Thymus (tissue), 11 donors: ENCODE measurements around the gene ARHGEF1. TPM values are rescaled to one million over a fixed set of nuclear protein-coding genes. Genes with fewer than 3 reads are reported as not detected.

Experiments used
- DNase-seq, 9 donors: peaks; one replicate each; pipeline ENCODE4 v3.0.0-alpha.2; 2013; ENCODE audit warnings: low spot score in 9 of 9, low read depth in 6 of 9, missing footprints in 1 of 9
- H3K27ac ChIP-seq, 2 donors: one replicate each; pipeline ENCODE4 v1.5.1; 2013; ENCODE audit warnings: control low read depth in 1 of 2, low read depth in 1 of 2, low read length in 1 of 2, mild to moderate bottlenecking in 1 of 2, moderate library complexity in 1 of 2
- H3K27me3 ChIP-seq, 2 donors: one replicate each; pipeline ENCODE4 v1.5.1; 2013; ENCODE audit warnings: low read length in 1 of 2; ENCODE audit not compliant: control insufficient read depth in 2 of 2, insufficient read depth in 1 of 2
- H3K36me3 ChIP-seq, 2 donors: one replicate each; pipeline ENCODE4 v1.5.1; 2013; ENCODE audit warnings: low read length in 1 of 2, mild to moderate bottlenecking in 1 of 2, moderate library complexity in 1 of 2; ENCODE audit not compliant: control insufficient read depth in 2 of 2, insufficient read depth in 2 of 2
- H3K4me1 ChIP-seq, 2 donors: one replicate each; pipeline ENCODE4 v1.5.1; 2013; ENCODE audit warnings: low read length in 2 of 2; ENCODE audit not compliant: control insufficient read depth in 2 of 2, insufficient read depth in 2 of 2
- H3K4me3 ChIP-seq, 2 donors: one replicate each; pipeline ENCODE4 v1.5.1; 2013; ENCODE audit warnings: low read length in 2 of 2, control low read depth in 1 of 2, mild to moderate bottlenecking in 1 of 2
- H3K9me3 ChIP-seq, 2 donors: one replicate each; pipeline ENCODE4 v1.5.1; 2013; ENCODE audit warnings: low read length in 1 of 2, mild to moderate bottlenecking in 1 of 2; ENCODE audit not compliant: control insufficient read depth in 2 of 2, insufficient read depth in 1 of 2
- WGBS: extraction: QIAGEN DNeasy Blood & Tissue Kit; methylation state at CpG from one replicate; pipeline ENCODE4 v1.1.7; 2013; 5-methylcytosine and 5-hydroxymethylcytosine counted together
- polyA plus RNA-seq: library from polyadenylated mRNA; stranded (reverse); fragments of 200-250 nt; gene quantifications from one replicate; pipeline ENCODE4 v1.2.3, GENCODE V29; 2013
- total RNA-seq: library from RNA; stranded (reverse); fragments of 120-200 nt; gene quantifications from one replicate; pipeline ENCODE4 v1.2.4, GENCODE V29; 2013
- donor health status: healthy.

Gene ARHGEF1
- total and polyA plus RNA-seq, 2 donors = 94.3 to 630 TPM

DNA sequence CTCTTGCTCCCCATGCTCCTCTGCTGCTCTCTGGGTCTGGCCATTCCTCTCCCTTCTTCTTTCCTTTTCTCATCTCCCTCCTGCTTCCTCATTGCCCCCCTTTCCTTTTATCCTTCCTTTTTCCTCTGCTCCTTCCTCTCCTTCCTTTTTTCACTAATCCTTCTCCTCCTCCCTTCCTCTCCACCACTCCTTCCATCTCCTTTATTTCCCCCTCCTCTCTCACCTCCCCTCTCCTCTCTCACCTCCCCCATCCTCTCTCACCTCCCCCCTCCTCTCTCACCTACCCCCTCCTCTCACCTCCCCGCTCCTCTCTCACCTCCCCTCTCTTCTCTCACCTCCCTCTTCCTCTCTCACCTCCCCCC lies 13.6 kb downstream of the ARHGEF1 start:
- no peaks in the 10 kb centered on the region for H3K9me3 ChIP-seq
- WGBS = 78% methylated on average over 1 of the region's 1 CpG
- H3K27me3 ChIP-seq = no peaks in the 10 kb centered on the region
- peaks cover 80 to 84% of the 10 kb centered on the region in 2 donors for H3K36me3 ChIP-seq
- DNase-seq = no peak
- no peak overlapping the region for H3K4me3 ChIP-seq
- H3K4me1 ChIP-seq = peaks cover 0 to 13% of the 10 kb centered on the region in 2 donors
- no peak overlapping the region for H3K27ac ChIP-seq

DNA sequence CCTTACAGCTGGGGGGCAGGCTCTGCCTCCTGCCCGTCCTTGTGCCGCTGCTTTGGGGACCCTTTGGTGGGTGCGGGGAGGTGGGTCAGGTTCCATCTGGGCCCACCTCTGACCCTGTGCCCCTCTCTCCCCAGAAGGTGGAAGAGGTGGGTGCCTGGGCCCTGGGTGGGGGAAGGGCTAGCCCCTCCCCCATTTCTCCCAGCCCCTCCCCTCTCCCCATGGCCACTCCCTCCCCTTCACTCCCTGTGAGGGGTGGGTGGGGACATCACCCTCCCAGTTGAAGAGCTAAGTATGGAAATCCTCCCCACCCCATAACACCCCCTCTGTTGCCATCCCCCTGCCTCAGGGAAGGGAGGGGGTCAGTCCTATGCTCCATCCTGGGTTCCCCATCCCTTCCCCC lies 14.2 kb downstream of the ARHGEF1 start:
- no peak overlapping the region for H3K4me3 ChIP-seq
- H3K9me3 ChIP-seq = no peaks in the 10 kb centered on the region
- H3K36me3 ChIP-seq = peaks cover 80 to 84% of the 10 kb centered on the region in 2 donors
- H3K27me3 ChIP-seq = no peaks in the 10 kb centered on the region
- no peak overlapping the region for H3K27ac ChIP-seq
- 98% methylated on average over 3 of the region's 3 CpGs for WGBS
- peaks cover 0 to 7% of the 10 kb centered on the region in 2 donors for H3K4me1 ChIP-seq
- no peak for DNase-seq

DNA sequence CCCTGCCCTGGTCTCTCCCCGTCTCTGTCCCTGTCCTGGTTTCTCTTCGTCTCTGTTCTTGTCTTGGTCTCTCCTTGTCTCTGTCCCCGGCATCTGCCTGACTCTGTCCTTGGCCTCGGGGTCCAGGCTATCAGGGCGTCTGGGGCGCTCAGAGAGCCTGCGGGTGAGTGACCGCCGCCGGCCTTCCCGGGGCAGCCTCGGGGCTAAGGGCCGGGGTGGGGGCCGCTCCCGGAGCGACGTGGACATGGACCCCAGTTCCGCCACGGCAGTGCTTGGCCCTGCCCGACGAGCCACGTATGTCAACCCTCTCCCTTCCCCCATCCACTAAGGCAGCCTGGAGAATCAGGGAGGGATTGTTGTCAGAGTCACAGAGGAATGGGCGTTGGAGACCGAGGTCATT lies 14.8 kb downstream of the ARHGEF1 start:
- no peaks in the 10 kb centered on the region for H3K9me3 ChIP-seq
- H3K4me1 ChIP-seq = peaks cover 0 to 2% of the 10 kb centered on the region in 2 donors
- 97% methylated on average over 24 of the region's 24 CpGs for WGBS
- no peak overlapping the region for H3K27ac ChIP-seq
- no peak for DNase-seq
- no peaks in the 10 kb centered on the region for H3K27me3 ChIP-seq
- peaks cover 80 to 84% of the 10 kb centered on the region in 2 donors for H3K36me3 ChIP-seq
- H3K4me3 ChIP-seq = no peak overlapping the region

DNA sequence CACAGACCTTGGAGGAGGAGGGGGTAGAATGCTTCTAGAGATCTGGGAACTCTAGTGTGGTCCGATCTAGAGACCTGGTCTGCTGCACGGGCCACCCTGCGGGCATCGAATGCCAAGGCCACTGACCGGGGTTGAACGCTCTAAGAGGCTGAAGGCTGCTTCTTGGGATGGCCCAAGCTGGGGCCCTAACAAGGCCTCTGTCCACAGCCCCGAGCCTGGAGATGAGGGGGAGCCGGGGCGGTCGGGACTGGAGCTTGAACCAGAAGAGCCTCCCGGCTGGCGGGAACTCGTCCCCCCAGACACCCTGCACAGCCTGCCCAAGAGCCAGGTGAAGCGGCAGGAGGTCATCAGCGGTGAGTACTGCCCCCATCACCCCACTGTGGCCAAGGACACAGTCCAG lies 15.3 kb downstream of the ARHGEF1 start:
- H3K4me3 ChIP-seq = no peak overlapping the region
- H3K27me3 ChIP-seq = no peaks in the 10 kb centered on the region
- 97% methylated on average over 15 of the region's 15 CpGs for WGBS
- H3K9me3 ChIP-seq = no peaks in the 10 kb centered on the region
- H3K4me1 ChIP-seq = no peaks in the 10 kb centered on the region
- DNase-seq = no peak
- H3K27ac ChIP-seq = no peak overlapping the region
- peaks cover 81 to 84% of the 10 kb centered on the region in 2 donors for H3K36me3 ChIP-seq

DNA sequence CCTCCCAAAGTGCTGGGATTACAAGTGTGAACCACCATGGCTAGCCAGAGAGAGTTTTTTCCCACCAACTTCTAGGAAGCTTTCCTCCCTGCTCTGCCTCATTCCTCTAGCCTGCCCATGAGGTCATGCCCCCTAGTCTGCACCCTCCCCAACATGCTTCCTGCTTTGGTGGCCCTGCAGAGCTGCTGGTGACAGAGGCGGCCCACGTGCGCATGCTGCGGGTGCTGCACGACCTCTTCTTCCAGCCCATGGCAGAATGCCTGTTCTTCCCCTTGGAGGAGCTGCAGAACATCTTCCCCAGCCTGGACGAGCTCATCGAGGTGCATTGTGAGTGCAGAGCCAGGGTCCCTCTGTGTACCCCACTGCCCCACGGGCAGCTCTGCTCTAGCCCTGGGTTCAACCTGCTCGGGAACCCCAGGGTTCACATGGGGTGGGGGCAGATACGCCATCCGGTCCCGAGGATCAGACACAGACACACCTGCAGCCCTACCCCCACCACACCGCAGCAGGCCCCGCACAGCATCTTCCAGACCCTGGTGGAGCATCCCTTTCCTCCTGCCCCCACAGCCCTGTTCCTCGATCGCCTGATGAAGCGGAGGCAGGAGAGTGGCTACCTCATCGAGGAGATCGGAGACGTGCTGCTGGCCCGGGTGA lies 18.9 kb downstream of the ARHGEF1 start:
- peaks cover 0 to 2% of the 10 kb centered on the region in 2 donors for H3K9me3 ChIP-seq
- DNase-seq = no peak
- no peak overlapping the region for H3K27ac ChIP-seq
- no peaks in the 10 kb centered on the region for H3K27me3 ChIP-seq
- no peak overlapping the region for H3K4me3 ChIP-seq
- WGBS = 97% methylated on average over 21 of the region's 21 CpGs
- H3K4me1 ChIP-seq = no peaks in the 10 kb centered on the region
- peaks cover 92% of the 10 kb centered on the region in 2 donors for H3K36me3 ChIP-seq

DNA sequence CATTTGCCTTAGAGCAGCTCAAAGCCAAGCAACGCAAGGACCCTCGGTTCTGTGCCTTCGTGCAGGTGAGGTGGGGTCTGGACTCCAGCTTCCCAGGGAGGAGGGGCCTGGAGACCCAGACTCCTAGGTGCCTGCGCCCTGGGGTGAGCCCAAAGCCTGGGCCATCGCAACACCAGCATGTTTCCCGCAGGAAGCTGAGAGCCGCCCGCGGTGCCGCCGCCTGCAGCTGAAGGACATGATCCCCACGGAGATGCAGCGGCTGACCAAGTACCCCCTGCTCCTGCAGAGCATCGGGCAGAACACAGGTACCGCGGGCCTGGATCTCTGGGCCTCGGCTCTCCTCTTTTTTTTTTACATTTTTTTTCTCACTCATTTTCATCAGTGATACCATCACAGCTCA lies 19.6 kb downstream of the ARHGEF1 start:
- no peaks in the 10 kb centered on the region for H3K27me3 ChIP-seq
- no peaks in the 10 kb centered on the region for H3K4me1 ChIP-seq
- H3K9me3 ChIP-seq = peaks cover 0 to 2% of the 10 kb centered on the region in 2 donors
- H3K4me3 ChIP-seq = no peak overlapping the region
- no peak overlapping the region for H3K27ac ChIP-seq
- H3K36me3 ChIP-seq = peaks cover 92 to 95% of the 10 kb centered on the region in 2 donors
- WGBS = 99% methylated on average over 17 of the region's 17 CpGs
- no peak for DNase-seq

DNA sequence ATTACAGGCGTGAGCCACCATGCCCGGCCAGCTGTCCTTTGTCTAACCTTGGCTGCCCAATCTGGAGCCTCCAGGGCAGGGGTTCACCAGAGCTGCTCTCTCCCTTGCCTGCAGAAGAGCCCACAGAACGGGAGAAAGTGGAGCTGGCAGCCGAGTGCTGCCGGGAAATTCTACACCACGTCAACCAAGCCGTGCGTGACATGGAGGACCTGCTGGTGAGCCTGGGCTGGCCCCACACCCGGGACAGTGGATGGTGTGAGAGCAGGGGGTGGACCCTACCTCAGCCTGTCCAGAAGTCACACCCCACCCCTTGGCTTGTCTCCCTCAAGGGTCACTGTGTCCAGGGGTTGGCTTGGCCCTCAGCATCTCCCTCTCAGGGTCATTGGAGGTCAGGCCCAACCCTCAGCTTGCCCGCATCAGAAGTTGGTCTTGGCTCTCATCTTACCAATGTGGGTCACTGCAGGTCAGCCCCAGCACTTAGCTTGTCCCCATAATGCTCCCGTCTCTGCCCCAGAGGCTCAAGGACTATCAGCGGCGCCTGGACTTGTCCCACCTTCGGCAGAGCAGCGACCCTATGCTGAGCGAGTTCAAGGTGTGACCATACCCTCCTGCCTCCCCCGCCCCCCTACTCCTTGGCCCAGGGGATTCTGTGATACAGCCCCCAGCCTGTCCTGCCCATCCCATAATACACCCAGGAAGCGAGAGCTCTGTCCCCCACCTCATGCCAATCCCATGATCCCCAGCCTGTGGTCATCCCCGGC lies 20.4 kb downstream of the ARHGEF1 start:
- peaks cover 90 to 91% of the 10 kb centered on the region in 2 donors for H3K36me3 ChIP-seq
- H3K27me3 ChIP-seq = no peaks in the 10 kb centered on the region
- no peak overlapping the region for H3K27ac ChIP-seq
- no peak for DNase-seq
- H3K4me3 ChIP-seq = no peak overlapping the region
- H3K4me1 ChIP-seq = no peaks in the 10 kb centered on the region
- 96% methylated on average over 19 of the region's 19 CpGs for WGBS
- peaks cover 0 to 2% of the 10 kb centered on the region in 2 donors for H3K9me3 ChIP-seq

DNA sequence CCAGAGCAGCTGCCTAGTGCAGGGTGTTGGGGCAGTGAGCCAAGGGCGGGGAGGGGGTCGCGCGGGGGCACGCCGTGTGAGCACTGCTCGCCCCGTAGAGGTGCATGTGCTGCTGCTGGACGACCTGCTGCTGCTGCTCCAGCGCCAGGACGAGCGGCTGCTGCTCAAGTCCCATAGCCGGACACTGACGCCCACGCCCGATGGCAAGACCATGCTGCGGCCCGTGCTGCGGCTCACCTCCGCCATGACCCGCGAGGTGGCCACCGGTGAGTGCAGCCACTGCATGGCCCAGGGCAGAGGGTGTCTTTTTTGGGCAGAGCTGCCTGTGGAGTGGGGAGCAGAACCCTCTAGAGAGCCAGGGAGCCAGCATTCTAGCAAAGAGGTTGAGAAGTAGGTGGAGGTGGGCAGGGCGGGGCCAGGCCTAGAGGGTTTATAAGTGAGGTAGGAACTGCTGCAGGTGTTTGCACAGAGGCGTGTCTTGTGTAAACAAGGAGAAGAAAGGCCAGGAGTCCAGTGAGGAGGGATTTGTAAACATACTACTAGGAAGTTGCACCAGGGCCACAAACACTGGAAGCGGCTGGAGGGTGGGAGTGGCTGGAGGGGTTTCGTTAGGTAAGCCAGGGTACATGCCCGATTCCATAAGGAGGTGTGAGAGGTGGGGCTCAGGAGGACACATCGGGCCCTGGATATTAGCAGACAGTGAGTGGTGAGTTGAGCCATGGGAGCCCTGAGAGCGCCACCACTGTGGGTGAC lies 21.3 kb downstream of the ARHGEF1 start:
- Histone ChIP-seq H3K36me3 (peaks cover 81 to 86% of the 10 kb centered on the region in 2 donors), H3K9me3 (peaks cover 0 to 2% of the 10 kb centered on the region in 2 donors), H3K27ac (no peak overlapping the region), H3K4me1 (no peaks in the 10 kb centered on the region), H3K4me3 (no peak overlapping the region), H3K27me3 (peaks cover 0 to 5% of the 10 kb centered on the region in 2 donors)
- 97% methylated on average over 30 of the region's 30 CpGs for WGBS
- DNase-seq = no peak
